ENCODE measurements around the gene FLT3. TPM values are rescaled to one million over a fixed set of nuclear protein-coding genes. Genes with fewer than 3 reads are reported as not detected.

Gene FLT3
- total and polyA plus RNA-seq, 9 of the 15 experiments (the other 6 are each of a cell fraction or from before 2014, with no cell fraction given): not detected

DNA sequence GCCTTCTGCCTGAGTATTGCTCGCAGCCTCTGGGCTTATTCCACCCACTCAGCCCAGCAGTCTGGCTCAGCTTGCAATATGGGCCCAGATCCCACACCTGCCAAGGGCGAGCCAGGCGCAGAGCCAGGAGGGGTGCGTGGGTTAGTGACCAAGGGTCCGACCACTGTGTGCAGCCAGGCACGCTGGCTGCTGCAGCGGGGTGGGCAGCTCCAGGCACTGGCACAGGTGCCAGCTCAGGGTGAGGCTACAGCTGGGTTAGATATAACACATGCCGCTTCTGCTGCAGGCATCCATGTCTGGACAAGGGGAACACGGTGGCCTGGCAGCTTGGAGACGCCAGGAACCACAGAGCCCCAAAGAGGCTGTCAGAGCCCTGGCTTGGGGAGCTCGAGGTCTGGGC lies 99.3 kb downstream of the FLT3 start:
- no peak overlapping the region for H3K4me2 ChIP-seq (ENCODE audit: insufficient read depth, low read length)
- BruUV-seq (replicated peaks): no TSS peak
- no peak overlapping the region for H3K9ac ChIP-seq (ENCODE audit: insufficient read depth in 1 of 2, low read depth in 2 of 2, low read length in 2 of 2)
- DNase-seq (ENCODE audit: extremely low read depth in 1 of 4, low spot score in 3 of 4) (no peak), FAIRE-seq (no peak), ATAC-seq (no peak)
- H2AFZ ChIP-seq (ENCODE audit: low read depth, low read length): no peak overlapping the region
- WGBS (ENCODE audit: insufficient coverage, low coverage, missing lambda C conversion rate): 10% methylated on average over 10 of the region's 11 CpGs
- POLR2A ChIA-PET: interaction anchor here (0.7 kb wide), 1 partner anchor 651 kb away, joined by 3 read pairs; no protein-coding TSS in a partner anchor
- CTCF ChIA-PET (ENCODE audit: low intra/inter-chr PET ratio): no interaction called here
- no peaks in the 10 kb centered on the region for H3K9me1 ChIP-seq (ENCODE audit: control insufficient read depth, insufficient read depth, low read length)
- H3K4me3 ChIP-seq: no peak overlapping the region
- H3K27me3 ChIP-seq (ENCODE audit: control insufficient read depth in 2 of 2, insufficient read depth in 2 of 2, low read length in 2 of 2): peaks cover 0 to 8% of the 10 kb centered on the region in 2 experiments; a peak in 1 of 5 replicates
- H4K20me1 ChIP-seq (replicated peaks; ENCODE audit: control insufficient read depth, insufficient read depth, low read length): no peaks in the 10 kb centered on the region
- H3K9me3 ChIP-seq (replicated peaks; ENCODE audit: control insufficient read depth, insufficient read depth, low read depth, low read length): no peaks in the 10 kb centered on the region
- in situ Hi-C loops (cut with MboI) (no loop called here), intact Hi-C loops (cut with micrococcal nuclease) (no loop called here)
- H3K79me2 ChIP-seq (ENCODE audit: control insufficient read depth, insufficient read depth, low read length): no peaks in the 10 kb centered on the region
- H3K4me1 ChIP-seq (replicated peaks in 1 of 2; ENCODE audit: control insufficient read depth in 2 of 2, insufficient read depth in 2 of 2, low read length in 2 of 2): peaks cover 0 to 4% of the 10 kb centered on the region in 2 experiments; a peak in 1 of 5 replicates
- no peaks in the 10 kb centered on the region for H3K36me3 ChIP-seq (ENCODE audit: control insufficient read depth, insufficient read depth, low read length)
- no peak for TF ChIP-seq TCF3 (CRISPR knock-in tag; IDR thresholded peaks at IDR 0.05)
- TF ChIP-seq HSF4 (CRISPR knock-in tag; IDR thresholded peaks at IDR 0.05; ENCODE audit: borderline replicate concordance): no peak
- TF ChIP-seq NR2F6 (CRISPR knock-in tag; IDR thresholded peaks at IDR 0.05): no peak
- TF ChIP-seq MLX (CRISPR knock-in tag; conservative IDR thresholded peaks at IDR 0.05): no peak
- TF ChIP-seq NR3C1 (CRISPR knock-in tag; IDR thresholded peaks at IDR 0.05): no peak
- TF ChIP-seq, protein P1, sequence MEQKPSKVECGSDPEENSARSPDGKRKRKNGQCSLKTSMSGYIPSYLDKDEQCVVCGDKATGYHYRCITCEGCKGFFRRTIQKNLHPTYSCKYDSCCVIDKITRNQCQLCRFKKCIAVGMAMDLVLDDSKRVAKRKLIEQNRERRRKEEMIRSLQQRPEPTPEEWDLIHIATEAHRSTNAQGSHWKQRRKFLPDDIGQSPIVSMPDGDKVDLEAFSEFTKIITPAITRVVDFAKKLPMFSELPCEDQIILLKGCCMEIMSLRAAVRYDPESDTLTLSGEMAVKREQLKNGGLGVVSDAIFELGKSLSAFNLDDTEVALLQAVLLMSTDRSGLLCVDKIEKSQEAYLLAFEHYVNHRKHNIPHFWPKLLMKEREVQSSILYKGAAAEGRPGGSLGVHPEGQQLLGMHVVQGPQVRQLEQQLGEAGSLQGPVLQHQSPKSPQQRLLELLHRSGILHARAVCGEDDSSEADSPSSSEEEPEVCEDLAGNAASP (IDR thresholded peaks at IDR 0.05): no peak
- no peak for TF ChIP-seq ZNF583 (CRISPR knock-in tag; IDR thresholded peaks at IDR 0.05)
- TF ChIP-seq MAZ (CRISPR knock-in tag; conservative IDR thresholded peaks at IDR 0.05 in 1 of 2, IDR thresholded peaks at IDR 0.05 in 1 of 2): no peak
- no peak for TF ChIP-seq NCOR1 (IDR thresholded peaks at IDR 0.05)
- no peak for TF ChIP-seq TAF9B (IDR thresholded peaks at IDR 0.05; ENCODE audit: partially characterized antibody)
- no peak for TF ChIP-seq TEAD4 (IDR thresholded peaks at IDR 0.05; ENCODE audit: low read length)
- TF ChIP-seq TEAD4 (CRISPR knock-in tag; IDR thresholded peaks at IDR 0.05; ENCODE audit: borderline replicate concordance): no peak
- no peak for TF ChIP-seq KDM5B (IDR thresholded peaks at IDR 0.05; ENCODE audit: insufficient replicate concordance, low read depth, low read length)
- TF ChIP-seq, protein P2, sequence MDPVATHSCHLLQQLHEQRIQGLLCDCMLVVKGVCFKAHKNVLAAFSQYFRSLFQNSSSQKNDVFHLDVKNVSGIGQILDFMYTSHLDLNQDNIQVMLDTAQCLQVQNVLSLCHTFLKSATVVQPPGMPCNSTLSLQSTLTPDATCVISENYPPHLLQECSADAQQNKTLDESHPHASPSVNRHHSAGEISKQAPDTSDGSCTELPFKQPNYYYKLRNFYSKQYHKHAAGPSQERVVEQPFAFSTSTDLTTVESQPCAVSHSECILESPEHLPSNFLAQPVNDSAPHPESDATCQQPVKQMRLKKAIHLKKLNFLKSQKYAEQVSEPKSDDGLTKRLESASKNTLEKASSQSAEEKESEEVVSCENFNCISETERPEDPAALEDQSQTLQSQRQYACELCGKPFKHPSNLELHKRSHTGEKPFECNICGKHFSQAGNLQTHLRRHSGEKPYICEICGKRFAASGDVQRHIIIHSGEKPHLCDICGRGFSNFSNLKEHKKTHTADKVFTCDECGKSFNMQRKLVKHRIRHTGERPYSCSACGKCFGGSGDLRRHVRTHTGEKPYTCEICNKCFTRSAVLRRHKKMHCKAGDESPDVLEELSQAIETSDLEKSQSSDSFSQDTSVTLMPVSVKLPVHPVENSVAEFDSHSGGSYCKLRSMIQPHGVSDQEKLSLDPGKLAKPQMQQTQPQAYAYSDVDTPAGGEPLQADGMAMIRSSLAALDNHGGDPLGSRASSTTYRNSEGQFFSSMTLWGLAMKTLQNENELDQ (CRISPR knock-in tag; IDR thresholded peaks at IDR 0.05; ENCODE audit: borderline replicate concordance): no peak
- TF ChIP-seq ZNF184 (CRISPR knock-in tag; IDR thresholded peaks at IDR 0.05): no peak
- no peak overlapping the region for H3K27ac ChIP-seq (ENCODE audit: extremely low read depth, low read depth, low read length)

All from K562 (cell line).